ENCODE results near the gene RMC1.
A peak's percentile ranks its signal among the peaks of the same experiment; 100 is the strongest.
"Not testable (repeated sequence)": the region's sequence is repeated elsewhere in the genome, so short reads cannot be mapped to it uniquely, and the experiment has no call there.

Gene RMC1

DNA sequence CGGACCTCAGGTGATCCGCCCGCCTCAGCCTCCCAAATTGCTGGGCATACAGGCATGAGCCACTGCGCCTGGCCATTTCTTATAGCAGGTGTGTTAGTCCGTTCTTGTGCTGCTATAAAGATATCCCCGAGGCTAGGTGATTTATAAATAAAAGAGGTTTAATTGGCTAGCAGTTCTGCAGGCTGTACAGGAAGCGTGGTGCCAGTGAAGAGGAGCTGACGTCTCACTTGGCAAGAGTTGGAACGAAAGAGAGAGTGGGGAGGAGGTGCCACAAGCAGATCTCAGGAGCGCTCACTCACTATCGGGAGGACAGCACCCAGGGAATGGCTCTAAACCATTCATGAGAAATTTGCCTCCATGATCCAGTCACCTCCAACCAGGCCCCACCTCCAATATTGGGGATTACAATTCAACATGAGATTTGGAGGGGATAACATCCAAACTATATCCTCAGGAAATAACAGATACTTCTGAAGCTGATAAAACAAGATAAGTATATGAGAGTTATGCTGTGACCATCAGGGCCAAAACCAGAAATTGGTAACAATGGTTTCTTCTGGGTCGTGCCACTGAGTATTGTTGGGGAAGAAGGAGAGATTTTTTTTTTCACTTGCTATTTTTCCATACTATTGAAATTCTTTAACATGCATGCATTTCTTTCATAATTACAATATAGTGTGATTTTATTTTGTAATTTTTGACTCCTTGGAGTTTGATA, 7.4 kb upstream of the RMC1 start:
- DNase-seq (ENCODE audit: low read depth in 4 of 4, low spot score in 1 of 4), result no peak

DNA sequence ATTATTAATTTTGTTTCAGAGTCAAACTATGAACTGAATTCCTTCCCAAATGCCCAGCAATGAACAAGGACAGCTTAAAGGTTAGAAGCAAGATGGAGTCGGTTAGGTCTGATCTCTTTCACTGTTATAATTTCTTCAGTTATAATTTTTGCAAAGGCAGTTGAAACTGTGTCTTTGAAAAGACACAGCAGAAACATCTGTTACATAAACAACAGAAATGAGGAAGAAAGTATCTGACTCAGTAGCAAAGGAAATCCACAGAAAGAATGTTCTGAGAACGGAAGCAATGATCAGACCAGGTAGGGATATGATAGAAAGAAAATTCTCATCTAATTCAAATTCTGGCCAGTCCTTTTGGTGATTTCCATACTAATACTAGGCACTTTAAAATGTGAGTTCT, 5.2 kb upstream of the RMC1 start:
- DNase-seq (ENCODE audit: low read depth in 4 of 4, low spot score in 1 of 4), result no peak

DNA sequence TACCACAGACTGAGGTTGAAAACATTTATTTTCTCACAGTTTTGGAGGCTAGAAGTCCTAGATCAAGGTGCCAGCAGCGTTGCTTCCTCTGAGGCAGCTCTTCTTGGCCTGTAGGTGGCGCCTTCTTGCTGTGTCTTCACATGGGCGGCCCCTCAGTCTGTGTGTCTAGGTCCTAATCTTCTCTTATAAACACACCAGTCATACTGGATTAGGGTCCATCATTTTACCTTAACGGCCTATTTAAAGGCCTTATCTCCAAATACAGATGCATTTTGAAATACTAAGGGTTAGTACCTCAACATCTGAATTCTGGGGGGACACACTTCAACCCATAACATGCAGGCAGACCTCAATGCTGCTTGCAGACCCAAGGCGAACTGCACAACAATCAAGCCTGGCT, 4.4 kb upstream of the RMC1 start:
- DNase-seq (ENCODE audit: low read depth in 4 of 4, low spot score in 1 of 4), result peak; percentile 43 to 50 (median 46)

DNA sequence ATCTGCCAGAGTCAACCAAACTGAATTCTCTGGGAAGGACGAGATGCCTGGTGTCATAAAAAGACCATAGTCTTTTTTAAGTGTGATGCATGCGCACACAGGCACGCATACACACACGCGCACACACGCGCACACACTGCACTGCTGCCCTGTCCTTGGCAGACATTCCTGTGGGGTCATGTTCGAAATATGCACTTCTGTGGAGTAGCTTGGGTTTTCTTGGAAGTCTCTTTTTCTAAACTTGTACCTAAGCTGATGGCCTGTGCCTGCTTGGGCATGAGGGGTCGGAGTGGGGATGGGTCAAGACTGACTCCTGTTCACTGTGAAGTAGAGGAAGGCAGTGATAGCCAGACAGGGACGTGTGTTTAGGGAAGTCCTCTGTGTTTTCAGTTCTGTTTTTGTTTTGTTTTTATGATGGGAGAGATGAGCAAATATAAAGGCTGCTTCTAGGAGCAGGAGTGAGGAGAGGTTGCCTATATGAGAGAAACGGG, 4.0 kb upstream of the RMC1 start:
- DNase-seq (ENCODE audit: low read depth in 4 of 4, low spot score in 1 of 4), result no peak

DNA sequence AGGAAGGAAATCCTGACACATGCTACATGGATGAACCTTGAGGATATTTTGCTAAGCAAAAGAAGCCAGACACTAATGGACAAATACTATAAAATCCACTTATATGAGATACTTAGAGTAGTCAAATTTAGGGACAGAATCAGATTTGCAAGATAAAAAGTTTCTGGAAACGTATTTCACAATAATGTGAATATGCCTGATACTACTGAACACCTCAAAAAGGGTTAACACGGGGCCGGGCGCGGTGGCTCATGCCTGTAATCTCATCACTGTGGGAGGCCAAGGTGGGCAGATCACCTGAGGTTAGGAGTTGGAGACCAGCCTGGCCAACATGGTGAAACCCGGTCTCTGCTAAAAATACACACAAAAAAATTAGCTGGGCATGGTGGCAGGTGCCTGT, 1.7 kb upstream of the RMC1 start:
- DNase-seq (ENCODE audit: low read depth in 4 of 4, low spot score in 1 of 4), result no peak

DNA sequence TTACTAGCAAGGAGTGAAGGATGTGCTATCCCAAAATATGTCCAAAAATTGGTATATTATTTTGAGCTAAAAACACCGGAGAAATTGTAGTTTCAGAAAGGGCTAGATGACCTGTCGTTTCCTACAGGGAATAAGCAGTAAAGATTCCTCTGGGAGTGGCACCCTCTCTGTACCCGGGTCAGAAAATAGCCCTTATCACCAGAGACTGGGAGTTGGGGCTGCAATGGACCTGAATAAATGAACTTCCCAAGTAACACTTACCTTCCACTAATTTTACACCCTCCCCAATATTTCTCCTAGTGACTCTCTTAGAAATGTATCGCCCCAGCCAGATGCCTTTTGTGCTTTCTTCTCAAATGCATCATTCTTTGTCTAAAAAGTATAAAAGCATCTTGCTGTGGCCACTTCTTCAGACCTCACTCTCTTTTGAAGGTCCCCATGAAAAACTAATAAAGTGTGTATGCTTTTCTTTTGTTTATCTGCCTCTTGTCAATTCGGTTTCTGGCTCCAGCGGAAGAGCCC, 734 bp upstream of the RMC1 start:
- no peak for DNase-seq (ENCODE audit: low read depth in 4 of 4, low spot score in 1 of 4)

DNA sequence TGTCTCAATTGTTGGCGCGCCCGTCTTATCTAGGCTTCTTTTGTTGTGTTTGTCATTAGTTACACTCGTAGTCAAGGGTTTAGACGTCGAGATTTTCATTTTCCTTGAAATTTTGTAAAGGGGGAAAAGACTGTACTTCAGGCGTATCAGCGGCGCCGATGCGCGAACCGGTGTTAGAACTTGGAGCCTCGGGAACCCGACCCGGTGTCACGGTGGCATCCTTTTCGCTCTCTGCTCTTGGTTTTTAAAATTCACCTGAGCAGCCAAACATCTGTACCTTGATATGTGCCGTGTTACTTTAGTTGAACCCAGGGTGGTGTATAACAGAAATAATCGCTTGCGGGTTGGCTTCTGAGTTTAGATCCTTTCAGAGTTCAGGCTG, 643 bp downstream of the RMC1 start:
- DNase-seq (ENCODE audit: low read depth in 4 of 4, low spot score in 1 of 4), result no peak

DNA sequence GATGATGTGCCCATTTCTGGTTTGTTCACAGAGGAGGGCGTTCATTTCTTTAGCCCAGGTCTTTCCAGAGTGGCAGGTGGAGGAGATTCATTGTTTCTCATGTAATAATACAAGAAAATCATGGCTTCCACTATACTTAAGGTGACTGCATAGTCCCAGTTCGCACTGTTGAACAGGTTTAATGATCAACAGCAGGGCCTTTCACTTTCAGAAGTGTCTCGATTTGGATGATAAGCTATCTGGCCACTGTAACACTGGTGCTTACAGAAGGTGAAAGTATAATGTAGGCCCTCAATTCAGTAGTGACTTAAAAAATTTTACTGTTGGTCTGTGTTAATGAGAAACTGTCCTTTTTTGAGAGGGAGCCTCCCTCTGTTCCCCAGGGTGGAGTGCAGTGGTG, 1.4 kb downstream of the RMC1 start:
- no peak for DNase-seq (ENCODE audit: low read depth in 4 of 4, low spot score in 1 of 4)

DNA sequence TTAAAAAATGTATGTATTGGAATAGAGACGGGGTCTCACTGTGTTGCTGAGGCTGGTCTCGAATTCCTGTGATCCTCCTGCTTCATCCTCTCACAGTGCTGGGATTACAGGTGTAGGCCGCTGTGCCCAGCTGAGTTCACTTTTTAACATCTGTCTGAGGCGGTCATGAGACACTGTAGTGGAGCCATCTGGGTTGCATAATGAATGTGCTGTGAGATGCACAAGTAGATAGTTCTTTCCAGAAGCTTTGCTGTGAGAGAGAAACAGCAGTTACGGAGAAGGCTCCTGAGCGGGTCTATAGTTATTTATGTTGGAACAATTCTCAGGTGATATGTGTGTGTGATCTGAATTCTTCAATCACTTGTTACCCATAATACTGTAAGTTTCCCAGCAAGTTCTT, 3.1 kb downstream of the RMC1 start:
- DNase-seq (ENCODE audit: low read depth in 4 of 4, low spot score in 1 of 4), result no peak

DNA sequence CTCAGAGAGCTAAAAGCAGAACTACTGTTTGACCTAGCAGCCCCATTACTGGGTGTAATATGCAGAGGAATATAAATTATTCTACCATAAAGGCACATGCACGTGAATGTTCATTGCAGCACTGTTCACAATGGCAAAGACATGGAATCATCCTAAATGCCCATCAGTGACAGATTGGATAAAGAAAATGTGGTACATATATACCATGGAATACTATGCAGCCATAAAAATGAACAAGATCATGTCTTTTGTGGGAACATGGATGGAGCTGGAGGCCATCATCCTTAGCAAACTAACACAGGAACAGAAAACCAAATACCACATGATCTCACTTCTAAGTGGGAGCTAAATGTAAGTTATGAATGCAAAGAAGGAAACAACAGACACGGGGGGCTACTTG, 7.6 kb downstream of the RMC1 start:
- DNase-seq (ENCODE audit: low read depth in 4 of 4, low spot score in 1 of 4), result not testable (repeated sequence)

DNA sequence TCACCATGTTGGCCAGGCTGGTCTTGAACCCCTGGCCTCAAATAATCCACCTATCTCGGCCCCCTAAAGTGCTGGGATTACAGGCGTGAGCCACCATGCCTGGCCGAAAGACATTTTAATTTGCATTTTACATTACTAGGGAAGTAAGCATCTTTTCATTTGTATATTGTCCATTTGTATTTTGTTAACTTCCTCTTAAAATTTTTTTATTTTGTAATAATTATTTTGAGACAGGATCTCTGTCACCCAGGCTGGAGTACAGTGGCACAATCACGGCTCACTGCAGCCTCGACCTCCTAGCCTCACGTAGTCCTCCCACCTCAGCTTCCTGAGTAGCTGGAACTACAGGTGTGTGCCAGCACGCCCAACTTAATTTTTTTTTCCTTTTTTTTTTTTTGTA, 8.9 kb downstream of the RMC1 start:
- DNase-seq (ENCODE audit: low read depth in 4 of 4, low spot score in 1 of 4), result not testable (repeated sequence)

DNA sequence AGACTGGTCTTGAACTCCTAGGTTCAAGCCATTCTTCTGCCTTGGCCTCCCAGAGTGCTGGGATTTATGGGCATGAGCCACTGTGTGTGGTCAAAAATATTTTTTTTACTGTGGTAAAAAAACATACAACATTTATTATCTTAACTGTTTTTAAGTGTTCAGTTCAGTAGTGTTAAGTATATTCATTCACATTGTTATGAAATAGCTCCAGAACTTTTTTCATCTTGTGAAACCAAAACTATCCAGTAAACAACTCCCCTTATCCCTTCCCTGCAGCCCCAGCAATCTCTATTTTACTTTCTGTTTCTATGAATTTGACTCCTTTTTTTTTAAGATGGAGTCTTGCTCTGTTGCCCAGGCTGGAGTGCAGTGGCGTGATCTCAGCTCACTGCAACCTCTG, 9.3 kb downstream of the RMC1 start:
- no peak for DNase-seq (ENCODE audit: low read depth in 4 of 4, low spot score in 1 of 4)

DNA sequence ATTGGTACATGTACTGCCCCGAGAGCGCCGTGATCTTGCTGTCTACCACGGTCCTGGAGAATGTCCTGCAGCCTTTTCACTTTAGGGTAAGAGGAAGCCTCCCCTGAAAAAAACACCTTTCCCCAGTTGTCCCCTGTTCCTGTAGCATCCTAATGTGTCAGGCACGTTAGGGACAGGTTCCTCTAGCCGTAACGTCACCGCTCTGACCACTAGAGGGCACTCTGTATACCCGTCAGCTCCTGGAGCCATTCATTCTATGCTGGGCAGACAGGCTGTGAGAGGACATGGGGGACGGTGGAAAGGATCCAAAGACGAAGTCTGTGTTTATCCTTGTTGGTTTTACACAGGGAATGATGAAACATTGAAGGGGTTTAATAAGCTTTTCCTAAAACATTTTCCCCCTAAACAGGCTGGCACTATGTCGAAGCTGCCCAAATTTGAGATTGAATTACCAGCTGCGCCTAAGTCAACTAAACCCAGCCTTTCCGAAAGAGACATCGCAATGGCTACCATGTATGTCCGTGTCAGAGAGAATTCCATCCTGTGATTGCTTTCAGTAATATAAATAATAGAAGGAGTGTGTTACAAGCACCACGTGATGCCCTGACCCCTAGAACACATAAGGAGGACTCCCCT, 12.7 kb downstream of the RMC1 start:
- peak; percentile 49 to 60 (median 55) for DNase-seq (ENCODE audit: low read depth in 4 of 4, low spot score in 1 of 4)

DNA sequence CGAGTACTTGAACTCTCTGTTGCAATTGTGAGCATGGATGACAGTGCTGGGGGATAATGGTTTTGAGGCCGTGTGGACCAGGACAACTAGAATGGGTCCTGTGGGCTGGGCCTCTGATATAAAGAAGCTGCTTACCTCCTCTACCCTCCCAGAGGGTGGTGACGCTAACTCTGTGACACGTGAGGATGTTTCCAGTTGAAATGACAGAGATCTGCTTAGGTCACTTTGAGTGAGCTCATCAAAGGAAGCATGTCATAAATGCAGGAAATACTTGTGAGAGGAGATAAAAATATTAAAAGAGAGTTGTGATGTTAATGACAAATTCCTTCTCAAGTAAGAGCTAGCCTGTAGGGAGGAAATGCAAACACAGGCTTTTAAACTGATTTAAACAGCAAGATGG, 16.4 kb downstream of the RMC1 start:
- no peak for DNase-seq (ENCODE audit: low read depth in 4 of 4, low spot score in 1 of 4)

DNA sequence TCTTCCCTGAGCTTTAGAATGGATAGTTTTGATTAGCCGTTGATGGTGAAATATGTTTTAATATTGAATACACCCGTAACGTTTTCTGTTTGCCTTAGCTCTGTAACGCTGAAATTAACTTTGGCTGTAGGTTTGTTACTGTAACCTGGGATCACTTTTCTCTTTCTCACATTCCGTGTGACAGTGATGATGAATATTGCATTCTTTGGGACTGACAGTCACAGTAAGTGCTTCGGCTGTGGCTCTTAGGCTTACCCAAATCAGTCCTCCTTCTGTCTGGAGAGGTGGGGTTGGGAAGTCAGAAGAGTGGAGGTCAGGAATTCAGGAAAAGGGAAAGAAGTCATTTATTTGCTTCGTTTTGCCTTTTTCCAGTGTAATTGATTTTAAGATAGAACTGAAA, 18.0 kb downstream of the RMC1 start:
- no peak for DNase-seq (ENCODE audit: low read depth in 4 of 4, low spot score in 1 of 4)

DNA sequence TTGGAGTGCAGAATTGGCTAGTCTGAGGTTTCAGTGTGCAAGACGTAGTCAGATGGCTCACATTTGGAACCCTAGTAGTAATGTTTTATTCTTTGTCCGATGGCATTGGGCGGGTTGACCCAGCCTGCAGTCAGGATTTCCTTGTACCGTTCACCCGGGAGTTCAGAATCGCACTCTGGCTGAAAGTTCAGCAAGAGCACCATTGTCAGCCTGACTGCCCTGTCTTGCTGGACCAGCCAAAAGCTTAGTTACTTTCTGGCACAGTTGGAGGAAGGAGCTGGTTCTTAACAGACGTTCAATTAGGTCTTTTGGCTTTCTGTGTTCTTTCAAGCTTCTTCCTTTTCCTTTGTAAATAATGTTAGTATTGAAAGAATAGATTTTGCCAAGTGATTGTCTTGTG, 18.6 kb downstream of the RMC1 start:
- no peak for DNase-seq (ENCODE audit: low read depth in 4 of 4, low spot score in 1 of 4)

DNA sequence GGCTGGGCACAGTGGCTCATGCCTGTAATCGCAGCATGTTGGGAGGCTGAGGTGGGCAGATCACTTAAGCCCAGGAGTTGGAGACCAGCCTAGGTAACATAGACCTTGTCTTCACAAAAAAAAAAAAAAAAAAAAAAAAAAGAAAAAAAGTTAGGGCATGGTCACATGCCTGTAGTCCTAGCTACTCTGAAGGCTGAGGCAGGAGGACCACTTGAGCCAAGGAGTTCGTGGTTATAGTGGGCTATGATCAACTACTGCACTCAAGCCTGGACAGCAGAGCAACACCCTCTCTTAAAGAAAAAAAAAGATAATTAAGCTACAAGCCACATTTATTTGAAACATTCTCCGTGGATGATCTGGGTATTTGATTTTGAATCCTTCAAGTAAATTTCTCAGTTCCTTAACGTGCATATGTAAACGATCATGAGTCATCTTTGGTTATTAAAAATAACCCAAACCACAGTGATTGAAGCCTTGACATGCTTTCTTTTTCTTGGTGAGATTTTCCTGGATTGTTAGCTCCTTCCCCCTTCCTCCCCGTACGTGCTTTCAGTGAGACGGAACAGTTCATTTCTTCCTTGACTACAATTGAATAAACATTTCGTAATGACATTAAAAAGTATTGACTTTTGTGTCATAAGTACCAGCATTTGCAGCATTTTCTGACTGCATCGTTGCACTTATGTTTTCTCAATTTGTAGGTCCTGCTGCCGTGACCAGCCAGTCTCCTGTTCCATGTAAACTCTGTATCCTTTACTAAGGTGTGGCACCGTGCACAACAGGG, 20.3 kb downstream of the RMC1 start:
- no peak for DNase-seq (ENCODE audit: low read depth in 4 of 4, low spot score in 1 of 4)

DNA sequence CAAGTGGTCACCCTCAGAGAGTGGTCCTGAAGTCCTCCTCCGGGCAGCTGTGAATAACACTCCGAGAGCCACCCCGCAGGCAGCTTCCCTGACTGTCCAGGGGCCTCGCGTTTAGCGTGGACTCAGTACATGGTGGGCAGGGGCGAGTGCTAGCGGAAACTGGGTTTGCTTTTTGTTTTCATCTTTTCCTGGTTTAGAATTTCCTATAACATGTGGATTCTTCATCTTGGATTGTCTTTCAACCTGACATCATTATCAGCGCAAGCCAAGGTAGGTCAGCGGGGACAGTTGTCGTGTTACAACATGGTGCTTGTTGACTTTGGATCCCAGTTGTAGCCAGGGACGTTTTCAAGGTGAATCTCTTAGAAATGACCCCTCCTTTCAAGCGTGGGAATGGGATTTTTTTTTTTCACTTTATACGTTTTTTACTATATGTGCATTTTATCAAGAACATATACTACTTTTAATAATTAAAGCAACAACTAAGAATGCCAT, 20.9 kb downstream of the RMC1 start:
- no peak for DNase-seq (ENCODE audit: low read depth in 4 of 4, low spot score in 1 of 4)

DNA sequence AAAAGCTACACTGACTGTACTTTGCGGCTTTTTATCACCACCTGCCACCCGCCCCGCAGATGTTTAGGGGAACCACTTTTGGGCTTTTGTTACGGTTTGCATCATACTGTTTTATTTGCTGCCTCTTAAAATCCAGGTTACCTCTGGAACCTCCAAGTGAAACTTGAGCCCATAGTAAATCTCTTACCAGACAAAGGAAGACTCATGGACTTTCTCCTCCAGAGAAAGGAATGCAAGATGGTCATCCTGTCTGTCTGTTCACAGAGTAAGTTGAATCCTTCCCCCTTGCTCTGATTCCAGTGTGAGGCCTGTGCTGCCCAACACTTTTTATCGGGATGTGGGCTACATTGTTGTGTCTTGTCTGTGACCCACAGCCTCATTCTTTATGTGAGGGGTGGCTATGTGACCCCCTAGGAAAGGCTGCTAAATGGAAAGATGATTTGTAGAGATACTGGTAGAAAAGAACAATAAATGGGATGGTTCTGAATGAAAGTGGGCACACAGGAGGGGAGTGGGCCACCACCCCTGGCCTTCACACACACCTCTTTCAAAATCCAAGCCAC, 23.3 kb downstream of the RMC1 start:
- DNase-seq (ENCODE audit: low read depth in 4 of 4, low spot score in 1 of 4), result no peak

DNA sequence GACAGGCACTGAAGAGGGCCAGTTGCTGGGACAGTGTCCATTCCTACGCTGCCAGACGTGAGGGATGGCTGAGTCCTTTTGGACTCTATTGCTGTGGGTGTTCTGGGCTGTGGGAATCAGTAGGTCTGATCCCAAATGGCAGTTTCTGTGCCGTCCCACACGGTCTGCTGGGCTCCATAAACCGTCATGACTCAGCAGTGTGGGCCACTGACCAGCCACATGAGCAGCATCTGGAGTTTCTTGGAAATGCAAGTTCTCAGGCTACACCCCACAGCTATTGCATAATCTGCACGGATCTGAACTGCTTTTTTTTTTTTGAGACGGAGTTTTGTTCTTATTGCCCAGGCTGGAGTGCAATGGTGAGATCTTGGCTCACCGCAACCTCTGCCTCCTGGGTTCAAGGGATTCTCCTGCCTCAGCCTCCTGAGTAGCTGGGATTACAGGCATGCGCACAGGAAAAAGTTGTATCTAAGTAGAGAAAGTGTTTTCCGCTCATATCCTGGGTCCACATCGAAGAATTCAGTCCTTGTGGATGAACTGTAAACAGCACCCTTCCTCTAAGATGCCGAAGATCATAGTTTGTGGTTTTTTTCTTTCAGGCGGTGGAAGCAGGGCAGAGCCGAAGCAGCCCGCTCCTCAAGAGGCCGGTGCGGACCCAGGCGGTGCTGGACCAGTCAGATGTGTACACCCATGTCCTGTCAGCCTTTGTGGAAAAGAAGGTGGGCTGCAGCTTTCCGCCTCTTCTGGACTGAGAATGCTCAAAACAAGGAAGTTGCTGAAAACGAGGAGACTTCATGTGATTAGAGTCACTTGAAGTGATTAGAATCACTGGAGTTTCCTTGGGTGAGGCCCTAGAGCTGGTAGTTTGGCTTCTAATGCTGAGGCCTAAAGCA, 25.5 kb downstream of the RMC1 start:
- DNase-seq (ENCODE audit: low read depth in 4 of 4, low spot score in 1 of 4), result no peak

Data from stimulated activated CD4-positive, alpha-beta T cell treated with anti-CD3 and anti-CD28 coated beads, Interleukin-1b, Interleukin-23, amount 100 ng/mL, for 24 hours (primary cell).